ENCODE data around the gene OR5H14. TPM values are rescaled to one million over a fixed set of nuclear protein-coding genes. Genes with fewer than 3 reads are reported as not detected.
"Not testable (repeated sequence)": the region's sequence is repeated elsewhere in the genome, so short reads cannot be mapped to it uniquely, and the experiment has no call there.

The OR5H14 gene
- total RNA-seq, 4 donors from 2014 or later, result not detected

DNA sequence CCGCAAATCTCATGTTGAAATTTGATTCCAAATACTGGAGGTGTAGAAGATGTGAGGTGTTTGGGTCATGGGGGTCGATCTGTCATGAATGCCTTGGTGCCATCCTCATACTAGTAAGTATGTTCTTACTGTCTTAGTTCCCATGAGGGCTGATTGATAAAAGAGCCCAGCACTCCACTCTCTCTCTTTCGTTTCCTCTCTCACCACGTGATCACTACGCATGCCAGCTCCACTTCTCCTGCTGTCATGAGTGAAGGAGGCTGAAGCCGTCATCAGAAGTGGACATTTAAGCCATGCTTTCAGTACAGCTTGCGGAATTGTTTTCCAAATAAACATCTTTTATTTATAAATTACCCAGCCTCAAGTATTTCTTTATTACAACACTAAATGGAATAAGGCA is 25.3 kb downstream of the OR5H14 start:
- H3K4me3 ChIP-seq (replicated peaks in 1 of 3), result no peak overlapping the region

DNA sequence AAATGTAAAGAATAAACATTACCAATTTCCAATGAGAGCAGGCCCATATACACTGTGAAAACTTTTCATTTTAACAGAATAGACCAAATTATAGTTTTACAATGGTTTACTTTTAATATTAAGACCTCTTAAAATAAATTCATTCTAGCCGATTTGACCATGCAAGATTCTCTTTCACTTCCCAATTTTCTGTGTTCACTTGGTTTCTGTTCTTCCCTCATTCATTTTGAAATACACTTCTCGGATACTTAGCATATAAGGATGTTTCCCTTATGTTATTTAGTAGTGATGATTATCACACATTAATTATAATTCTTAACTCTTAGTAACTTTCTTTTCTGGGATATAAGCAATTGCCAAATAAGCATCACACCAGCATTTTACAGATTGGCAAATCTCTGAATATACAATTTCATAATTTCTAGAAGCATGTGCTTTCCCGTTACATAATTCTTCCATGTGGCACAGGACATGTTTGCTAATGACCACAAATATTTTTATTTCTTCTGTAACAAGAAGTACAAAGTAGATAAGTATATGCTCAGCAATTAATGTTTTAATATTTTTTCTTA is 33.1 kb downstream of the OR5H14 start:
- H3K4me3 ChIP-seq (replicated peaks in 1 of 3), result no peak overlapping the region
- H3K4me1 ChIP-seq, result no peaks in the 10 kb centered on the region
- no peaks in the 10 kb centered on the region for H3K9me3 ChIP-seq
- DNase-seq, result no peak
- intact Hi-C loops (cut with DNase I), result no loop called here
- TF ChIP-seq POLR2A (IDR thresholded peaks at IDR 0.05), result no peak
- TF ChIP-seq, protein P1, sequence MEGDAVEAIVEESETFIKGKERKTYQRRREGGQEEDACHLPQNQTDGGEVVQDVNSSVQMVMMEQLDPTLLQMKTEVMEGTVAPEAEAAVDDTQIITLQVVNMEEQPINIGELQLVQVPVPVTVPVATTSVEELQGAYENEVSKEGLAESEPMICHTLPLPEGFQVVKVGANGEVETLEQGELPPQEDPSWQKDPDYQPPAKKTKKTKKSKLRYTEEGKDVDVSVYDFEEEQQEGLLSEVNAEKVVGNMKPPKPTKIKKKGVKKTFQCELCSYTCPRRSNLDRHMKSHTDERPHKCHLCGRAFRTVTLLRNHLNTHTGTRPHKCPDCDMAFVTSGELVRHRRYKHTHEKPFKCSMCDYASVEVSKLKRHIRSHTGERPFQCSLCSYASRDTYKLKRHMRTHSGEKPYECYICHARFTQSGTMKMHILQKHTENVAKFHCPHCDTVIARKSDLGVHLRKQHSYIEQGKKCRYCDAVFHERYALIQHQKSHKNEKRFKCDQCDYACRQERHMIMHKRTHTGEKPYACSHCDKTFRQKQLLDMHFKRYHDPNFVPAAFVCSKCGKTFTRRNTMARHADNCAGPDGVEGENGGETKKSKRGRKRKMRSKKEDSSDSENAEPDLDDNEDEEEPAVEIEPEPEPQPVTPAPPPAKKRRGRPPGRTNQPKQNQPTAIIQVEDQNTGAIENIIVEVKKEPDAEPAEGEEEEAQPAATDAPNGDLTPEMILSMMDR (IDR thresholded peaks at IDR 0.05), result no peak
- no peaks in the 10 kb centered on the region for H3K36me3 ChIP-seq
- H3K27me3 ChIP-seq, result no peaks in the 10 kb centered on the region
- 88 to 92% methylated on average over 3 of the region's 3 CpGs for WGBS, 2 donors
- H3K27ac ChIP-seq, result no peak overlapping the region

More for the DNA sequence above, 25.3 kb downstream of the OR5H14 start:
- Histone ChIP-seq H3K27me3 (no peaks in the 10 kb centered on the region), H3K36me3 (no peaks in the 10 kb centered on the region), H3K9me3 (no peaks in the 10 kb centered on the region), H3K4me1 (no peaks in the 10 kb centered on the region), H3K27ac (no peak overlapping the region)
- TF ChIP-seq POLR2A (IDR thresholded peaks at IDR 0.05), result no peak
- TF ChIP-seq, protein P1 (IDR thresholded peaks at IDR 0.05), result no peak
- intact Hi-C loops (cut with DNase I), result no loop called here
- 77 to 82% methylated on average over 7 of the region's 7 CpGs for WGBS, 2 donors
- no peak for DNase-seq

DNA sequence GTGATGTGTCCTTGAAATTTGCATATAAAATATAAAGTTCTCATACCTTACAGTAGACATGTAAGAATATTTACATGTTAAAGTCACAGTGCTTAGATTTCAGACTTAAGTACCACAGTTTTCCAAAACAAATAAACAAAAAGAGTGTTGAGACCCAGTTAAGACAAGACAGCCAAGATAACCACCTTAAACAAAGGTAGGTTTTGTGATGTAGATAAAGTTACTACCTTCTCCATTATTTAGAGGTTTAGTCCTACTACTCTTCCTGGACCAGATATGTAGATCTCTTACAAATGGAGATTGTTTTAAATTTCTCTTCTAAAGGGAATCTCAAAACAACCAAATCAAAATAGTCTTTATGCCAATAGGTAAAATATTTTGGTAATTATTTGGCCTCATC is 34.9 kb downstream of the OR5H14 start:
- TF ChIP-seq POLR2A (IDR thresholded peaks at IDR 0.05), result no peak
- TF ChIP-seq, protein P1 (IDR thresholded peaks at IDR 0.05), result no peak
- Histone ChIP-seq H3K4me3 (replicated peaks in 1 of 3) (no peak overlapping the region), H3K27ac (no peak overlapping the region), H3K27me3 (no peaks in the 10 kb centered on the region), H3K4me1 (no peaks in the 10 kb centered on the region), H3K36me3 (no peaks in the 10 kb centered on the region), H3K9me3 (no peaks in the 10 kb centered on the region)
- intact Hi-C loops (cut with DNase I), result no loop called here
- no peak for DNase-seq

DNA sequence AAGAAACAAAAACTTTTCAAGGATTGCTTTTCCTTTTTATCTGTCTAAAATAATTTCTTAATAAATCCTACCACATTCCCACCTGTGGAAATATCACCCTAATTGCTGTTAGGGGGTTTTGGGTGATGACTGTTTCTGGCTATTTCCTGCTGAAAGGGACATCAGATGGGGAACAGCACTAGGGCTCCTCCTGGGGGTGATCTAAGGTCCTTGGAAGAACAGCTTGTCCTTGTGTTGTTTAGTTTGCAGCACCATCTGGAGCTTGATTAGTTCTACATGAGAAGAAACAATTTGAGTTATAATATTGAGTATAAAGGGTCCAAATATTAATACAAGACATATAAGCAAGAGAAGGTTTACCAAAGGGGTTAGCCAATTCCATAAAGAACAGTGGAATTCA is 37.9 kb downstream of the OR5H14 start:
- H3K36me3 ChIP-seq, result no peaks in the 10 kb centered on the region
- intact Hi-C loops (cut with DNase I), result no loop called here
- no peak overlapping the region for H3K27ac ChIP-seq
- H3K9me3 ChIP-seq, result no peaks in the 10 kb centered on the region
- no peak overlapping the region for H3K4me3 ChIP-seq (replicated peaks in 1 of 3)
- TF ChIP-seq, protein P1 (IDR thresholded peaks at IDR 0.05), result no peak
- TF ChIP-seq POLR2A (IDR thresholded peaks at IDR 0.05), result no peak
- no peaks in the 10 kb centered on the region for H3K27me3 ChIP-seq
- no peak for DNase-seq
- no peaks in the 10 kb centered on the region for H3K4me1 ChIP-seq

DNA sequence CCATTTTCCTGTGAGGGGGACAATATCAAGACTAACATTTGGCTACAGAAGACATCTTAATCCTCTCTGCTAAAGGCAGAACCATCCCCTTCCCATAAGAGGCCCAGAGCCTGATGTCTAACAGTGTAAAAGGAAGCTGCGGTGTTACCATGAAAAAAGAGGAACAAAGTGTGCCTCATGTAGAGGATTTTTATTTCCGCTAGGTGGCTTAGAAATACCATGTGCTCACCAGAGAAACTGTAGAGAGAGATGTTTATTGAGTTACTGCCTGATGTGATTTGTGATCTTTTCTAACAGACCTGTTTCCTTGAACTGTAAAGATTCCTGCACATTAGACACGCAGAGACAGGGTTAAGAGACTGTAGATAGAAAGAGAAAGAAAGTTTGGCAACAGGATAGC is 41.3 kb downstream of the OR5H14 start:
- WGBS, 2 donors, result 15 to 45% methylated on average over 3 of the region's 3 CpGs
- TF ChIP-seq, protein P1 (IDR thresholded peaks at IDR 0.05), result no peak
- TF ChIP-seq POLR2A (IDR thresholded peaks at IDR 0.05), result no peak
- intact Hi-C loops (cut with DNase I), result no loop called here

DNA sequence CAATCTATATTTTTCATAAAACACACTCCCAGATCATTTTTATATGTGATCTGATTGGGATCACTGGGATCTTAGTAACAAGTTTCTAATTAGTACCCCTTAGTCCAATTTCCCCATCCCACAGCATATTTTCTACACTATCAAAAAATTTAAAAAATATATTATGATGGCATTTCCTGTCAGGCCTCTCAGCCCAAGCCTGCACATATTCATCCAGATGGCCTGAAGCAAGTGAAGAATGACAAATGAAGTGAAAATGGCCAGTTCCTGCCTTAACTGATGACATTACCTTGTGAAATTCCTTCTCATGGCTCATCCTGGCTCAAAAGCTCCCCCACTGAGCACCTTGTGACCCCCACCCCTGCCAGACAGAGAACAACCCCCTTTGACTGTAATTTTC is 43.6 kb downstream of the OR5H14 start:
- H3K9me3 ChIP-seq; H3K36me3 ChIP-seq; intact Hi-C loops (cut with DNase I); H3K4me3 ChIP-seq (replicated peaks in 1 of 3); H3K4me1 ChIP-seq; H3K27me3 ChIP-seq; DNase-seq; H3K27ac ChIP-seq: not testable (repeated sequence)

More for the DNA sequence above, 41.3 kb downstream of the OR5H14 start:
- no peaks in the 10 kb centered on the region for H3K27me3 ChIP-seq
- no peak overlapping the region for H3K4me3 ChIP-seq (replicated peaks in 1 of 3)
- H3K4me1 ChIP-seq, result no peaks in the 10 kb centered on the region
- no peaks in the 10 kb centered on the region for H3K36me3 ChIP-seq
- DNase-seq, result no peak
- no peak overlapping the region for H3K27ac ChIP-seq
- H3K9me3 ChIP-seq, result no peaks in the 10 kb centered on the region

- H3K4me3 ChIP-seq (replicated peaks in 1 of 3); H3K9me3 ChIP-seq; H3K27ac ChIP-seq; DNase-seq; H3K27me3 ChIP-seq; H3K4me1 ChIP-seq; intact Hi-C loops (cut with DNase I); H3K36me3 ChIP-seq: not testable (repeated sequence)
- 80 to 81% methylated on average over 2 of the region's 2 CpGs for WGBS, 2 donors
Measured at GRCh38 chr3:98196293-98196692, 49.0 kb downstream of the OR5H14 start.

Measured in thyroid gland (tissue), 4 donors.